SK-N-SH treated with all-trans-retinoic acid at 6 μM for 48 hours (cell line): ENCODE results near the gene RAB19.

ENCODE experiments used
- PATZ1 ChIP-seq: fragments of 250-450 bp; sonication (Bioruptor Pico); IDR thresholded peaks from 2 replicates; pipeline ENCODE4 v1.8.0; 2020; ENCODE audit warnings: mild to moderate bottlenecking, moderate library complexity, borderline replicate concordance
- TOX ChIP-seq: fragments of 250-450 bp; sonication (Bioruptor Pico); IDR thresholded peaks from 2 replicates; pipeline ENCODE4 v1.8.0; 2021; ENCODE audit warnings: mild to moderate bottlenecking, moderate library complexity, borderline replicate concordance
- TSHZ2 ChIP-seq: fragments of 250-450 bp; sonication (Bioruptor Pico); IDR thresholded peaks from 2 replicates; pipeline ENCODE4 v1.5.0; 2020; ENCODE audit warnings: mild to moderate bottlenecking, moderate library complexity

GRCh38 chr7:140441519-140441918 is 37.7 kb downstream of the RAB19 start:
- TF ChIP-seq TSHZ2 (CRISPR knock-in tag), result no peak
- TF ChIP-seq TOX, result no peak
- no peak for TF ChIP-seq PATZ1 (CRISPR knock-in tag)
